ENCODE results near the gene LCK. TPM values are rescaled to one million over a fixed set of nuclear protein-coding genes. Genes with fewer than 3 reads are reported as not detected.
A peak's percentile ranks its signal among the peaks of the same experiment; 100 is the strongest.

LCK gene
- total RNA-seq, 1 experiment from 2014 or later, result 37.6 TPM

DNA sequence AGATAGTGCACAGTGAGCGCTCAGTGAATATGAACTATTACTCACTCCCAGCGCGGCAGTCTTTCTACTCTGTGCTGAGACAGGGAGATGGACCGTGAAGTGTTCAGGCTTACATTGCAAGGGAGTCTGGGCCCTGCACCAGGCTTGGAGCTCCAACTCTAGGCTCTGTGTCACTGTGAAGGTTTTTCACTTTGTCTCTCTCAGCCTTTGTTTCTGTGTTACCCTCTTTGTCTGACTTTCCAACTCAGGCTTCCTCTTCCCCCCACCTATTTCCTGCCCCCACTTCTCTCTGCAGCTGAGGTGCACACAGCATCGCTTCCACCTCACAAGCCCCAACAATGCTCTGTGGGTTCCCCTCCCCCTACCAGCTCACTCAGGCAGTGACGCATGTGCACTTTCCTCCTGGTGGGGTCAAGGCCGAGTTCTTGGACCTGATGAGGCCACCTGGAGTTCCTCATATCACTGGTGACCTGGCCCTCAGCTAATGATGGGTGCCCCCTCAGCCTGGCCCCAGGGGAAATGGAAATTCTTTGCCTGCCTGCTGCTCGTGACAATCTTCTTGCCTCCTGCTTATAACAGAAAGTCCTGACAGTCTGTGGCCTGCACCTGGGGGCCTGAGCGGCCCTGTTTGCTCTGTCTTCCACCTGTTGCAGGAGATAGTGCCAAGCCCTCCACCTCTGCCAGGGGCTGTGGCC, 1.1 kb upstream of the LCK start:
- H3K9me3 ChIP-seq (ENCODE audit: control insufficient read depth, low read depth, low read length), result no peaks in the 10 kb centered on the region
- no peak overlapping the region for H3K27ac ChIP-seq (ENCODE audit: insufficient read length, low read depth, low read length)
- no peak overlapping the region for H3K9ac ChIP-seq (ENCODE audit: extremely low read depth, insufficient read length, low read length)
- no peaks in the 10 kb centered on the region for H3K79me1 ChIP-seq (ENCODE audit: insufficient read depth, low read depth, low read length, poor library complexity, severe bottlenecking)
- peaks cover 26 to 32% of the 10 kb centered on the region in 2 experiments for H3K4me1 Mint-ChIP-seq
- peak overlapping the region; percentile 23; the same call in 1 of the 2 replicates for H3K14ac ChIP-seq (ENCODE audit: insufficient read depth, low read length)
- DNase-seq, result no peak
- no peak overlapping the region for H2BK120ac ChIP-seq (ENCODE audit: low read depth, low read length, poor library complexity, severe bottlenecking)
- no peak overlapping the region for H3T11ph ChIP-seq (ENCODE audit: low read length)
- H3K36me3 Mint-ChIP-seq (ENCODE audit: insufficient read depth in 1 of 3, low read depth in 3 of 3), result no peaks in the 10 kb centered on the region
- WGBS (ENCODE audit: extremely low coverage, insufficient read length, low lambda C conversion rate), result no CpG with 5 or more reads among the region's 9 CpGs
- H3K4ac ChIP-seq (ENCODE audit: low read depth, low read length), result no peak overlapping the region
- no peak overlapping the region for H4K91ac ChIP-seq (ENCODE audit: insufficient read length, low read depth, low read length)
- H4K20me1 ChIP-seq (ENCODE audit: control insufficient read depth, insufficient read depth, insufficient read length), result no peaks in the 10 kb centered on the region
- TF ChIP-seq, protein P1, sequence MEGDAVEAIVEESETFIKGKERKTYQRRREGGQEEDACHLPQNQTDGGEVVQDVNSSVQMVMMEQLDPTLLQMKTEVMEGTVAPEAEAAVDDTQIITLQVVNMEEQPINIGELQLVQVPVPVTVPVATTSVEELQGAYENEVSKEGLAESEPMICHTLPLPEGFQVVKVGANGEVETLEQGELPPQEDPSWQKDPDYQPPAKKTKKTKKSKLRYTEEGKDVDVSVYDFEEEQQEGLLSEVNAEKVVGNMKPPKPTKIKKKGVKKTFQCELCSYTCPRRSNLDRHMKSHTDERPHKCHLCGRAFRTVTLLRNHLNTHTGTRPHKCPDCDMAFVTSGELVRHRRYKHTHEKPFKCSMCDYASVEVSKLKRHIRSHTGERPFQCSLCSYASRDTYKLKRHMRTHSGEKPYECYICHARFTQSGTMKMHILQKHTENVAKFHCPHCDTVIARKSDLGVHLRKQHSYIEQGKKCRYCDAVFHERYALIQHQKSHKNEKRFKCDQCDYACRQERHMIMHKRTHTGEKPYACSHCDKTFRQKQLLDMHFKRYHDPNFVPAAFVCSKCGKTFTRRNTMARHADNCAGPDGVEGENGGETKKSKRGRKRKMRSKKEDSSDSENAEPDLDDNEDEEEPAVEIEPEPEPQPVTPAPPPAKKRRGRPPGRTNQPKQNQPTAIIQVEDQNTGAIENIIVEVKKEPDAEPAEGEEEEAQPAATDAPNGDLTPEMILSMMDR (conservative IDR thresholded peaks at IDR 0.05), result no peak
- H2AFZ ChIP-seq (ENCODE audit: low read length), result peak overlapping the region; percentile 34
- peak overlapping the region; percentile 47 for H3K18ac ChIP-seq (ENCODE audit: insufficient read length, low read depth, low read length)
- H2BK15ac ChIP-seq (ENCODE audit: low read depth, low read length), result no peak overlapping the region
- peaks cover 2% of the 10 kb centered on the region; the same call in 1 of the 2 replicates for H3K27me3 Mint-ChIP-seq (ENCODE audit: low read depth)
- H2BK5ac ChIP-seq (ENCODE audit: insufficient read length, low read length), result no peak overlapping the region
- H3K4me2 ChIP-seq (ENCODE audit: insufficient read depth, insufficient read length, low read length), result no peak overlapping the region
- no peaks in the 10 kb centered on the region for H3K79me2 ChIP-seq (ENCODE audit: insufficient read depth, low read length)
- H3K27me3 ChIP-seq (ENCODE audit: insufficient read depth, low read length), result no peaks in the 10 kb centered on the region; the same call in 1 of the 2 replicates
- H3K4me3 Mint-ChIP-seq, result peak overlapping the region in 1 of 2 experiments; percentile 21; a peak in 2 of 5 replicates
- no peaks in the 10 kb centered on the region for H3K9me3 Mint-ChIP-seq
- no peak overlapping the region for H4K8ac ChIP-seq (replicated peaks; ENCODE audit: insufficient read length, low read depth, low read length)
- no peak overlapping the region for H2BK20ac ChIP-seq (ENCODE audit: low read depth, low read length, poor library complexity, severe bottlenecking)
- H3K27ac Mint-ChIP-seq, result peak overlapping the region; percentile 53 to 93 (median 64); a peak in 5 of 7 replicates
- no peak overlapping the region for H2BK12ac ChIP-seq (ENCODE audit: insufficient read length, low read depth, low read length)
- no peak overlapping the region for H3K56ac ChIP-seq (ENCODE audit: insufficient read length, low read depth, low read length)
- no peak overlapping the region for H2AK5ac ChIP-seq (ENCODE audit: insufficient read length, low read length)
- H3K23ac ChIP-seq (ENCODE audit: insufficient read length, low read depth, low read length), result no peak overlapping the region
- peaks cover 7% of the 10 kb centered on the region; the same call in 1 of the 2 replicates for H3K4me1 ChIP-seq (ENCODE audit: insufficient read depth, low read length)
- no peak overlapping the region for H4K5ac ChIP-seq (ENCODE audit: insufficient read length, low read depth, low read length)
- no peaks in the 10 kb centered on the region for H3K23me2 ChIP-seq (ENCODE audit: insufficient read length, low read depth, low read length, poor library complexity, severe bottlenecking)

All from H9 (cell line).